ENCODE results near the gene RAB8A.
"Not testable (repeated sequence)": the region's sequence is repeated elsewhere in the genome, so short reads cannot be mapped to it uniquely, and the experiment has no call there.

RAB8A gene

GRCh38 chr19:16160445-16160942 lies 48.8 kb downstream of the RAB8A start:
- WGBS (ENCODE audit: insufficient coverage, insufficient read length) = no CpG with 5 or more reads among the region's 6 CpGs
- Histone ChIP-seq H3K27ac (ENCODE audit: low read length) (no peak overlapping the region), H3K36me3 (ENCODE audit: control insufficient read depth, insufficient read depth, low read length) (no peaks in the 10 kb centered on the region), H3K4me1 (ENCODE audit: control insufficient read depth, insufficient read depth, low read length) (no peaks in the 10 kb centered on the region), H3K9me3 (ENCODE audit: control insufficient read depth, insufficient read depth, low read length) (no peaks in the 10 kb centered on the region), H3K4me3 (ENCODE audit: low read length) (no peak overlapping the region), H3K27me3 (ENCODE audit: control insufficient read depth, insufficient read depth, low read length) (no peaks in the 10 kb centered on the region)
- DNase-seq (ENCODE audit: low read depth, low spot score) = no peak

- no CpG with 5 or more reads among the region's 14 CpGs for WGBS (ENCODE audit: insufficient coverage, insufficient read length)
- Histone ChIP-seq H3K4me1 (ENCODE audit: control insufficient read depth, insufficient read depth, low read length) (no peaks in the 10 kb centered on the region), H3K4me3 (ENCODE audit: low read length) (no peak overlapping the region), H3K36me3 (ENCODE audit: control insufficient read depth, insufficient read depth, low read length) (no peaks in the 10 kb centered on the region), H3K27me3 (ENCODE audit: control insufficient read depth, insufficient read depth, low read length) (no peaks in the 10 kb centered on the region), H3K9me3 (ENCODE audit: control insufficient read depth, insufficient read depth, low read length) (no peaks in the 10 kb centered on the region), H3K27ac (ENCODE audit: low read length) (no peak overlapping the region)
- DNase-seq (ENCODE audit: low read depth, low spot score) = no peak
Measured at GRCh38 chr19:16160943-16161560, 49.4 kb downstream of the RAB8A start.

- no peaks in the 10 kb centered on the region for H3K36me3 ChIP-seq (ENCODE audit: control insufficient read depth, insufficient read depth, low read length)
- no peak for DNase-seq (ENCODE audit: low read depth, low spot score)
- H3K27me3 ChIP-seq (ENCODE audit: control insufficient read depth, insufficient read depth, low read length) = no peaks in the 10 kb centered on the region
- no peak overlapping the region for H3K27ac ChIP-seq (ENCODE audit: low read length)
- H3K4me1 ChIP-seq (ENCODE audit: control insufficient read depth, insufficient read depth, low read length) = no peaks in the 10 kb centered on the region
- WGBS (ENCODE audit: insufficient coverage, insufficient read length) = no CpG with 5 or more reads among the region's 3 CpGs
- no peaks in the 10 kb centered on the region for H3K9me3 ChIP-seq (ENCODE audit: control insufficient read depth, insufficient read depth, low read length)
- no peak overlapping the region for H3K4me3 ChIP-seq (ENCODE audit: low read length)
Measured at GRCh38 chr19:16161840-16162239, 50.2 kb downstream of the RAB8A start.

GRCh38 chr19:16164222-16164890 lies 52.7 kb downstream of the RAB8A start:
- no CpG with 5 or more reads among the region's 13 CpGs for WGBS (ENCODE audit: insufficient coverage, insufficient read length)
- no peaks in the 10 kb centered on the region for H3K4me1 ChIP-seq (ENCODE audit: control insufficient read depth, insufficient read depth, low read length)
- no peak for DNase-seq (ENCODE audit: low read depth, low spot score)
- no peaks in the 10 kb centered on the region for H3K36me3 ChIP-seq (ENCODE audit: control insufficient read depth, insufficient read depth, low read length)
- no peak overlapping the region for H3K27ac ChIP-seq (ENCODE audit: low read length)
- H3K4me3 ChIP-seq (ENCODE audit: low read length) = no peak overlapping the region
- H3K9me3 ChIP-seq (ENCODE audit: control insufficient read depth, insufficient read depth, low read length) = no peaks in the 10 kb centered on the region
- no peaks in the 10 kb centered on the region for H3K27me3 ChIP-seq (ENCODE audit: control insufficient read depth, insufficient read depth, low read length)

GRCh38 chr19:16166417-16166816 lies 54.7 kb downstream of the RAB8A start:
- H3K36me3 ChIP-seq (ENCODE audit: control insufficient read depth, insufficient read depth, low read length) = no peaks in the 10 kb centered on the region
- no peak for DNase-seq (ENCODE audit: low read depth, low spot score)
- no peak overlapping the region for H3K27ac ChIP-seq (ENCODE audit: low read length)
- no peaks in the 10 kb centered on the region for H3K9me3 ChIP-seq (ENCODE audit: control insufficient read depth, insufficient read depth, low read length)
- H3K27me3 ChIP-seq (ENCODE audit: control insufficient read depth, insufficient read depth, low read length) = no peaks in the 10 kb centered on the region
- no peak overlapping the region for H3K4me3 ChIP-seq (ENCODE audit: low read length)
- no CpG with 5 or more reads among the region's 1 CpG for WGBS (ENCODE audit: insufficient coverage, insufficient read length)
- H3K4me1 ChIP-seq (ENCODE audit: control insufficient read depth, insufficient read depth, low read length) = no peaks in the 10 kb centered on the region

GRCh38 chr19:16167055-16167454 lies 55.4 kb downstream of the RAB8A start:
- no peak overlapping the region for H3K4me3 ChIP-seq (ENCODE audit: low read length)
- WGBS (ENCODE audit: insufficient coverage, insufficient read length) = no CpG with 5 or more reads among the region's 5 CpGs
- H3K9me3 ChIP-seq (ENCODE audit: control insufficient read depth, insufficient read depth, low read length) = no peaks in the 10 kb centered on the region
- no peaks in the 10 kb centered on the region for H3K4me1 ChIP-seq (ENCODE audit: control insufficient read depth, insufficient read depth, low read length)
- no peaks in the 10 kb centered on the region for H3K27me3 ChIP-seq (ENCODE audit: control insufficient read depth, insufficient read depth, low read length)
- H3K36me3 ChIP-seq (ENCODE audit: control insufficient read depth, insufficient read depth, low read length) = no peaks in the 10 kb centered on the region
- no peak overlapping the region for H3K27ac ChIP-seq (ENCODE audit: low read length)
- DNase-seq (ENCODE audit: low read depth, low spot score) = no peak

- Histone ChIP-seq H3K9me3 (ENCODE audit: control insufficient read depth, insufficient read depth, low read length) (no peaks in the 10 kb centered on the region), H3K4me3 (ENCODE audit: low read length) (no peak overlapping the region), H3K27me3 (ENCODE audit: control insufficient read depth, insufficient read depth, low read length) (no peaks in the 10 kb centered on the region), H3K4me1 (ENCODE audit: control insufficient read depth, insufficient read depth, low read length) (no peaks in the 10 kb centered on the region), H3K36me3 (ENCODE audit: control insufficient read depth, insufficient read depth, low read length) (no peaks in the 10 kb centered on the region), H3K27ac (ENCODE audit: low read length) (no peak overlapping the region)
- no CpG with 5 or more reads among the region's 2 CpGs for WGBS (ENCODE audit: insufficient coverage, insufficient read length)
- no peak for DNase-seq (ENCODE audit: low read depth, low spot score)
Measured at GRCh38 chr19:16168465-16169081, 56.9 kb downstream of the RAB8A start.

GRCh38 chr19:16170134-16170533 lies 58.4 kb downstream of the RAB8A start:
- Histone ChIP-seq H3K27ac (ENCODE audit: low read length) (no peak overlapping the region), H3K4me1 (ENCODE audit: control insufficient read depth, insufficient read depth, low read length) (no peaks in the 10 kb centered on the region), H3K9me3 (ENCODE audit: control insufficient read depth, insufficient read depth, low read length) (no peaks in the 10 kb centered on the region), H3K27me3 (ENCODE audit: control insufficient read depth, insufficient read depth, low read length) (no peaks in the 10 kb centered on the region), H3K36me3 (ENCODE audit: control insufficient read depth, insufficient read depth, low read length) (no peaks in the 10 kb centered on the region), H3K4me3 (ENCODE audit: low read length) (no peak overlapping the region)
- no CpG with 5 or more reads among the region's 1 CpG for WGBS (ENCODE audit: insufficient coverage, insufficient read length)
- DNase-seq (ENCODE audit: low read depth, low spot score) = no peak

GRCh38 chr19:16175954-16176353 lies 64.3 kb downstream of the RAB8A start:
- H3K4me3 ChIP-seq (ENCODE audit: low read length) = no peak overlapping the region
- no CpG with 5 or more reads among the region's 2 CpGs for WGBS (ENCODE audit: insufficient coverage, insufficient read length)
- no peak overlapping the region for H3K27ac ChIP-seq (ENCODE audit: low read length)
- no peaks in the 10 kb centered on the region for H3K9me3 ChIP-seq (ENCODE audit: control insufficient read depth, insufficient read depth, low read length)
- no peaks in the 10 kb centered on the region for H3K4me1 ChIP-seq (ENCODE audit: control insufficient read depth, insufficient read depth, low read length)
- H3K36me3 ChIP-seq (ENCODE audit: control insufficient read depth, insufficient read depth, low read length) = no peaks in the 10 kb centered on the region
- DNase-seq (ENCODE audit: low read depth, low spot score) = no peak
- no peaks in the 10 kb centered on the region for H3K27me3 ChIP-seq (ENCODE audit: control insufficient read depth, insufficient read depth, low read length)

- H3K36me3 ChIP-seq (ENCODE audit: control insufficient read depth, insufficient read depth, low read length); H3K4me3 ChIP-seq (ENCODE audit: low read length); DNase-seq (ENCODE audit: low read depth, low spot score); H3K27ac ChIP-seq (ENCODE audit: low read length); H3K4me1 ChIP-seq (ENCODE audit: control insufficient read depth, insufficient read depth, low read length); H3K9me3 ChIP-seq (ENCODE audit: control insufficient read depth, insufficient read depth, low read length); H3K27me3 ChIP-seq (ENCODE audit: control insufficient read depth, insufficient read depth, low read length): not testable (repeated sequence)
- WGBS (ENCODE audit: insufficient coverage, insufficient read length) = no CpG with 5 or more reads among the region's 5 CpGs
Measured at GRCh38 chr19:16178866-16179265, 67.2 kb downstream of the RAB8A start.
